Smooth muscle cell (in vitro differentiated cells): ENCODE measurements around the gene THOC6. TPM values are rescaled to one million over a fixed set of nuclear protein-coding genes. Genes with fewer than 3 reads are reported as not detected.

Experiments
- DNase-seq: peaks from one replicate; lab custom pipeline; 2025; ENCODE audit not compliant: unreplicated experiment; lab: John Stamatoyannopoulos, UW
- H2AFZ ChIP-seq: fragments of 200-600 bp; sonication (generic); 2 replicates; pipeline ENCODE4 v1.6.0; 2016; ENCODE audit warnings: antibody characterized with exemption, low read depth, mild to moderate bottlenecking
- H3F3A ChIP-seq: fragments of 200-600 bp; sonication (generic); 2 replicates; pipeline ENCODE4 v1.6.0; 2017; ENCODE audit warnings: antibody characterized with exemption, low read depth
- H3K27ac ChIP-seq: fragments of 200-600 bp; sonication (generic); 2 replicates; pipeline ENCODE4 v1.5.1; 2016; ENCODE audit warnings: low read depth, mild to moderate bottlenecking
- H3K27me3 ChIP-seq: fragments of 200-600 bp; sonication (generic); 2 replicates; pipeline ENCODE4 v1.6.1; 2016; ENCODE audit warnings: low read depth, mild to moderate bottlenecking
- H3K36me3 ChIP-seq: fragments of 200-600 bp; sonication (generic); 2 replicates; pipeline ENCODE4 v1.5.1; 2016; ENCODE audit warnings: low read depth
- H3K4me1 ChIP-seq: fragments of 200-600 bp; sonication (generic); 2 replicates; pipeline ENCODE4 v1.5.1; 2016; ENCODE audit warnings: low read depth
- H3K4me2 ChIP-seq: fragments of 200-600 bp; sonication (generic); 2 replicates; pipeline ENCODE4 v1.6.0; 2016; ENCODE audit warnings: mild to moderate bottlenecking
- H3K4me3 ChIP-seq: fragments of 200-600 bp; sonication (generic); 2 replicates; pipeline ENCODE4 v1.5.1; 2016; ENCODE audit warnings: mild to moderate bottlenecking
- H3K79me2 ChIP-seq: fragments of 200-600 bp; sonication (generic); 2 replicates; pipeline ENCODE4 v1.6.0; 2016; ENCODE audit warnings: low read depth, mild to moderate bottlenecking
- H3K9ac ChIP-seq: fragments of 200-600 bp; sonication (generic); 2 replicates; pipeline ENCODE4 v1.6.0; 2016; ENCODE audit warnings: low read depth
- H3K9me3 ChIP-seq: fragments of 200-600 bp; sonication (generic); replicated peaks from 2 replicates; pipeline ENCODE4 v1.5.1; 2016; ENCODE audit warnings: low read depth
- H4K20me1 ChIP-seq: fragments of 200-600 bp; sonication (generic); 2 replicates; pipeline ENCODE4 v1.6.0; 2016; ENCODE audit warnings: low read depth
- CTCF ChIP-seq: fragments of 200-600 bp; sonication (generic); IDR thresholded peaks from 2 replicates; pipeline ENCODE4 v1.5.1; 2017; ENCODE audit warnings: borderline replicate concordance, mild to moderate bottlenecking, antibody characterized with exemption; ENCODE audit not compliant: insufficient read depth, poor library complexity, severe bottlenecking
- WGBS: methylation state at CpG from one replicate; pipeline ENCODE4 v1.1.7; 2016; ENCODE audit warnings: low lambda C conversion rate; 5-methylcytosine and 5-hydroxymethylcytosine counted together
- polyA plus RNA-seq: library from polyadenylated mRNA; unstranded; fragments of >200 nt; fragmentation: Nextera tagmentation; extraction: Ambion mirVana; gene quantifications from 2 replicates; pipeline ENCODE4 v1.2.1, GENCODE V29; 2016
- total RNA-seq: library from RNA; depleted of rRNA; stranded (reverse); fragments of >200 nt; gene quantifications from 2 replicates; pipeline ENCODE4 v1.2.3, GENCODE V29; 2014

THOC6 gene
- total and polyA plus RNA-seq, 2 experiments from 2014 or later = 28.9 to 59.4 TPM

GRCh38 chr16:3036726-3037315 lies 13.0 kb downstream of the THOC6 start, which contains the start of gene BICDL2:
TSS of gene BICDL2 (minus strand) at chr16:3036944. CDS start at chr16:3035496, 1,448 bp downstream.
- peaks cover 67% of the 10 kb centered on the region for H3K27me3 ChIP-seq
- H3K9ac ChIP-seq = no peak within 1 kb of the TSS
- H2AFZ ChIP-seq = no peak within 1 kb of the TSS
- H3K4me2 ChIP-seq = peak within 1 kb of the TSS; percentile 70
- no peaks in the 10 kb centered on the region for H3K36me3 ChIP-seq
- DNase-seq = no peak
- no peak for TF ChIP-seq CTCF
- H3F3A ChIP-seq = no peaks in the 10 kb centered on the region
- H3K4me3 ChIP-seq = peak within 1 kb of the TSS; percentile 41
- H3K79me2 ChIP-seq = no peaks in the 10 kb centered on the region
- WGBS = 25% methylated on average over 11 of the region's 44 CpGs
- no peaks in the 10 kb centered on the region for H4K20me1 ChIP-seq
- H3K27ac ChIP-seq = no peak within 1 kb of the TSS
- H3K4me1 ChIP-seq = no peaks in the 10 kb centered on the region
- H3K9me3 ChIP-seq = no peaks in the 10 kb centered on the region

- no peak overlapping the region for H3K27ac ChIP-seq
- no peak for DNase-seq
- no peak overlapping the region for H2AFZ ChIP-seq
- 60% methylated on average over 11 of the region's 11 CpGs for whole genome bisulfite sequencing
- H3K4me3 ChIP-seq = no peak overlapping the region
- H3K27me3 ChIP-seq = peaks cover 63% of the 10 kb centered on the region
- no peaks in the 10 kb centered on the region for H3K36me3 ChIP-seq
- no peaks in the 10 kb centered on the region for H4K20me1 ChIP-seq
- no peaks in the 10 kb centered on the region for H3K4me1 ChIP-seq
- H3K9ac ChIP-seq = no peak overlapping the region
- no peaks in the 10 kb centered on the region for H3F3A ChIP-seq
- no peak overlapping the region for H3K4me2 ChIP-seq
- no peaks in the 10 kb centered on the region for H3K9me3 ChIP-seq
- TF ChIP-seq CTCF = no peak
- H3K79me2 ChIP-seq = no peaks in the 10 kb centered on the region
These were observed 14.4 kb downstream of the THOC6 start for GRCh38 chr16:3038256-3038655.

- Histone ChIP-seq H3K27ac (no peak overlapping the region), H3K79me2 (no peaks in the 10 kb centered on the region), H2AFZ (no peak overlapping the region), H3K4me1 (no peaks in the 10 kb centered on the region), H3K4me2 (no peak overlapping the region), H3K36me3 (no peaks in the 10 kb centered on the region), H3F3A (no peaks in the 10 kb centered on the region), H3K9ac (no peak overlapping the region), H3K9me3 (no peaks in the 10 kb centered on the region), H3K27me3 (peaks cover 63% of the 10 kb centered on the region), H4K20me1 (no peaks in the 10 kb centered on the region), H3K4me3 (no peak overlapping the region)
- no peak for DNase-seq
- 90% methylated on average over 5 of the region's 5 CpGs for WGBS
- no peak for TF ChIP-seq CTCF
These were observed 15.1 kb downstream of the THOC6 start for GRCh38 chr16:3038896-3039295.

GRCh38 chr16:3042376-3042775 lies 18.5 kb downstream of the THOC6 start:
- no peaks in the 10 kb centered on the region for H3K79me2 ChIP-seq
- H3K36me3 ChIP-seq = no peaks in the 10 kb centered on the region
- H2AFZ ChIP-seq = no peak overlapping the region
- WGBS = 94% methylated on average over 3 of the region's 3 CpGs
- no peaks in the 10 kb centered on the region for H3K9me3 ChIP-seq
- H3K9ac ChIP-seq = no peak overlapping the region
- no peaks in the 10 kb centered on the region for H4K20me1 ChIP-seq
- H3K4me2 ChIP-seq = no peak overlapping the region
- H3F3A ChIP-seq = no peaks in the 10 kb centered on the region
- H3K4me3 ChIP-seq = no peak overlapping the region
- H3K27ac ChIP-seq = no peak overlapping the region
- peaks cover 11% of the 10 kb centered on the region for H3K4me1 ChIP-seq
- no peak for TF ChIP-seq CTCF
- peaks cover 63% of the 10 kb centered on the region for H3K27me3 ChIP-seq
- no peak for DNase-seq
